Stimulated activated CD8-positive, alpha-beta memory T cell treated with anti-CD3 and anti-CD28 coated beads, Interleukin-2, amount 100 ng/mL, for 1 hour (primary cell): ENCODE results near the gene CDKN2B.
A peak's percentile ranks its signal among the peaks of the same experiment; 100 is the strongest.

Experiments used
- DNase-seq, 2 donors: peaks; one replicate each; pipeline ENCODE4 v3.0.0-alpha.2; 2020; ENCODE audit warnings: low read depth in 2 of 2

Gene CDKN2B

DNA sequence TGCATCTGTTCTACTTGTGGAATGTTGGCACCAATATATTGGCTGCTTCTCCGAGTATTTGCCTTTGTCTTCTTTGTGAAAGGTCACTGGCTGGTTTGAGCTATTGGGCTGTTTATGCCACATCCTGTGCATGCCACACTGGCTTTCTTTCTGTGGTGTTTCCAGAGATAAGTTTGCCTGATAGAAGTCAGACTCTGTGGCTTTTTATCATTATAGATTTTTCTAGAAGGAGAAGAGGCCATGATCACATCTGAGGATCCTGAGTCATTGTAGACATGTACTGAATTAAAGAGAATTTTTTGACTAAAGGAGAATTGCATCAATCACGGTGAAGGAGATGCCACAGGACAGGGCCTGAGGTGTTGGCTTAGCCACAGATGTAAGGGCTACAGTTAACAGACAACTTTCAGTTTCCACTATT lies 26.5 kb upstream of the CDKN2B start:
- DNase-seq = no peak

DNA sequence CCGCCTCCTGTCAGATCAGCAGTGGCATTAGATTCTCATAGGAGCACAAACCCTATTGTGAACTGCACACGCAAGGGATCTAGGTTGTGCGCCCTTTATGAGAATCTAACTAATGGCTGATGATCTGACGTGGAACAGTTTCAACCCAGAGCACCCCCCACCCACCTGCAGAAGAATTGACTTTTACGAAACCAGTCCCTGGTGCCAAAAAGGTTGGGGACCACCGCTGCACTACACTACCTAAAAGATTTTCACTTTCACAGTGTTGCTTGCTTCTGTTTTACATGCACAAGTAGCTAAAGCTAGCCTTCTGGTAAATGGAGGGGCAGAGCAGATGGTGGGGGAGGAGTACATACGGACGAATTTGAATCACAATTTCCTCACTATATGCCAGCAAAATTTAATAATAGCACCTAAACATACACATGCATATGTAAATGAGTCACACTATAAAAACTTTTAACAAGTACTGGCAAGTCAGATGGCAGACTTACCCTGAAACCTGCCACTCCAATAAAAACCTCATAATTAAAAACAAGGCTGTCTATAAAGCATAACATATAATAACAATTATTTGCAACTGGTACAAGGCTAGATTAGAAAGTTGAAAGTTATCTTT lies 24.0 kb upstream of the CDKN2B start:
- DNase-seq = no peak

DNA sequence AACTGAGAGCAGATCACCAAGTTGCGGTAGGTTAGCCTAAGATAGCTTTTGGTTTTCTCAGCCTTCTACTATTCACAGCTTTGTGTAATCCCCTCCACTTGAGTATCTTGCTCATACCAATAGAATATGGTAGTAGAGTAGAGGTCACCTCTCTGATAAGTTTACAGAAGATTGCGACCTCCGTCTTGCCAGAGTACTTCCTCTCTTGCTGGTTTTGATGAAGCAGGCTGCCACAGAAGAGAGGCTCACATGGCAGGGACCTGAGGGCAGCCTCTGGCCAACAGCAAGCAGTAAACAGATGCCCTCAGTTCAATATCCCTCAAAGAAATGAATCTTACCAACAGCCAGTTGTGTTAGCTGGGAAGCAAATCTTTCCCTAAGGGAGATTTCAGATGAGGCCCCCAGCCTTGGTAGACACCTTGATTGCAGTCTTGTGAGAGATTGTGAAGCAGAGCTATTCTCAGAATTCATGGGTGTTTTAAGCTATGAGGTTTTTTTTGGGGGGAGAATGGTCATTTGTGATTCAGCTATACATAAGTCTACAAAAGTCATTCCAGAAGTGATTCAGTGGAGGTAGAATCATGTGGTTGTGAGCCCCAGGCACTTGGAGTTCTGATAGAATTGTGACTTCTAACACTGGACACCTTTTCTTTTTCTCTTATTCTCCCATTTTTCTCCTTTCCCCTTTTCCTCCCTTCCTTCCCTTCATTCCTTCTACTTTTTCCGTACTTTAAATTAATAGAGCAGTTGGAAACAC lies 22.7 kb upstream of the CDKN2B start:
- DNase-seq = no peak

DNA sequence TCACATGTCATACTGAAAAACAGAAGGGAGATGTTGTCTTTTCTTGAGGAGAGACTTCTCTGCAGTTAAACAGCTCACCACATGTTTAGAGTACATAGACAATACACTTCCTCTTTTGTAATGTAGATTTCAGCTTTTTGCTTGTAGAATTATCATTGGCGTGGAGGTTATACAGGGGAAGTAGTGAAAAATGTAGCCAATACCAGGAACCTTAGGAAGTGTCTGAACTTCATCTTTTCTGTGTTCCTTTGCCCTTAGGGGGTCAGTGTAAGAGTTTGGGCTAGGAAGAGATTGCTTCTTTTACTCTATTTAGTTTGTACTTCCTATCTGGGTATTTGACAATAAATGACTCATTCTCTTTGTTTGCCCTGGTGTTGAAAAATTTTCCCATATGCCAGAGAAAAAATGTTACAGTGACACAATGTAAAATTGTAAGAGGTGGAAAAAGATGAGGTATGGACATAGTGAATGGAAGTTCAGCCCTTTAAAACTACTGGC lies 21.0 kb upstream of the CDKN2B start:
- DNase-seq = no peak

DNA sequence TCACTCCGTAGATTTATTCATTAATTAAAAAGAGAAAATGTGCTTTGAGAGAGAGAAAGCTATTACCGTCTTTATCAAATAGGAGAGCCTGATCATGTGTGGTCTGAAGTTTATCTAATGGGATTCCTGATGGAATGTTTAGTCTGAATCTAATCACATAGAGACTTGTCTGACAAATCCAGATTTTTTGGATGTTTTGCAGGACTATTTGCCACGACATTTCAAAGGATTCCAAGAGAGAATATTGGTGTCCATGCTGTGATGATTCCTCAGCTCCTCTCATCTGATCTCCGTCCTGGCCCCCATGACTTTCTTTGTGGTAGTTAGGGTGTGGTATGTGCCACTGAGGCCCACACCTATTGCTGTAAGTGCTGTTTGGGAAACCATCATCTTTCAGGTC lies 20.1 kb upstream of the CDKN2B start:
- DNase-seq = no peak

DNA sequence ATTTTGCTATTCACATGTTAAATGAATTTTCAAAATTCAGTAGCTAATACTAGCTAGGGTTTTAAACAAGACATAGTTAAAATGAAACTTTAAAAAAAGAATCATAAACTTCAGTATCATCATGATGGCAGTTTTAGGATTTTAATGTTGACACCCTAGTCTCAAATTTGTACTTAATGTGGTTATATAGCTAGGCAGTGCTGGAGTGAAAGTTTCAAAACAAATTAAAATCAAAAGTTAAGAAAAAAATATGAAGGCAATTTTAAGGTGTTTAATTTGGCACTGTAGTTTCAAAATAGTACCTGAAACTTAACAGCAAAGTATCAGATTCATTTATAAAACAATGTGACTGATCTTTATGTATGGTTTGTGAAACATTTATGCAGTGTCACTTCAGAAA lies 19.3 kb upstream of the CDKN2B start:
- DNase-seq = no peak

DNA sequence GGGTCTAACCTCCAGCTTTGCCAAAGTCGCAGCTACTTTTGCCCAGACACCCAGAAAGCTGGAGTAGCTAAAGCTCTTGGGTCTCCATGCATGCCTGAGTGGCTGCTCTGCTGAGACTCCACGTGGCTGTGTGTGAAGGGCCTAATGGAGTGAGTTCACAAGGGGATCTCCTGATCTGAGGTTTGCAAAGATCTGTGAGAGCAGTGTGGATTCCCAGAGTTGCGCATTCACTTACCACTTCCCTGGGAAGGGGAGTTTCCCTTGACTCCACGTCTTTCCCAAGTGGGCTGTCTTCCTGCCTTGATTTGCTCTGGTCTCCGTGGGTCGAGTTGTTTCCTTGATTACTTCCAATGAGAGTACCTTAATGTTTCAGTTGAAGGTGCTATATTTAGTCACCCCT lies 17.6 kb upstream of the CDKN2B start:
- DNase-seq = no peak

DNA sequence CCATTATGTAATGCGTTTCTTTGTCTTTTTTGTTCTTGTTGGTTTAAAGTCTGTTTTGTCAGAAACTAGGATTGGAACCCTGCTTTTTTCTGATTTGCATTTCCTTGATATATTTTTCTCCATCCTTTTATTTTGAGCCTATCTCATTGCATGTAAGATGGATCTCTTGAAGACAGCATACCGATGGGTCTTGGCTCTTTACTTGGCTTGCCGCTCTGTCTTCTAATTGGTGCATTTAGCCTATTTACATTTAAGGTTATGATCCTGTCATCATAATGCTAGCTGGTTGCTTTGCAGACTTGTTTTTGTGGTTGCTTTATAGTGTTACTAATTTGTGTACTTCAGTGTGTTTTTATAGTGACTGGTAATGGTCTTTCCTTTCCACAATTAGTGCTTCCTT lies 13.3 kb upstream of the CDKN2B start:
- DNase-seq = no peak

DNA sequence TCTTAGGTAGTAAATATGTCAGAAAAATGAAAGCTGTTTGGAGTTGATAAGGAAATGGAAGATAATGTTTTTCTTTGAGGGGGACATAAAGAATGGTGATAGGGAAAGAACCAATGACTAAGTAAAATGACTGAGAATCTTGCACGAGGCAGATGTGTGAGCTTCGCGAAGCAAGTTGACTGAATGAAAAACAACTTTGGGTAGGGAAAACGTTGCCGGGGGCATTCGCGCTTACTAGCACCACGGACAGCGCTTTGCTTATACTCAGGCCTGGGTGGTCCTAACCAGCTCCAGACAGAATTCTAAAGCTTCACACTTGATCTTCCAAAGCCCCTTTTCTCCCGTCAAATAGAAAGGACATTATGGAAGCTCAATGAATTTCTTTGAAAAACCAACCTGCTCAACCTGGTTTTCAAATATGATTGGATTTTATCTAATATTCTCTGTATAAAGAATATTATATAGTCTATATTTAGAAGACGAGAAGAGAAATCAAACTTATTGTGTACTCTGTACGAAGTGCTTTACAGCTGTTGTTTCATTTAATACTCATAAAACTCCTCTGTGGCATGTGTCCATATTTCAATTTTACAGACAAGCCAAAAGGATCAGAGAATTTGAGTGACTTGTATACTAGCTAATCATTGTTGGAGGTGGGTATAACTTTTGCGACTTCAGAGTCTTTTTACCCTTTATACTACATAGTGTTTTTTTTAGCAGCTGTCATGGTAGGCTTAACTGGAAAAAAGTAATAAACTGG lies 1.9 kb upstream of the CDKN2B start:
- no peak for DNase-seq

DNA sequence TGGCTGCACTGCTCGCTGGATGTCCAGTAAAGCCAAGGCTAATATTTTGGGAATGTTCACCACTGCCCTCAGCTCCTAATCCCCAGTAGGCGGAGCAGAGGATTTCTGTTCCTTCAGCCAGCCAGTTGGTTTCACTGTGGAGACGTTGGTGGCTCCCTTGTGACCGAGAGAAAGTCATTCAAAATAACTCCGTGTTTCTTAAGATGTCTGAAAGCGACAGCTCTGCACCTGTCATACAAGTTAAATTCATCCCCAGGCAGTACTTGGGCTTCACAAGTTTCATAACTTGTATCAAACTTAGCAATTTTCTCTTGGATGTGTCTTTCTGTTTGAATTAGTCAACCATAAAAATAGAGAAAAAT lies 382 bp upstream of the CDKN2B start:
- no peak for DNase-seq

DNA sequence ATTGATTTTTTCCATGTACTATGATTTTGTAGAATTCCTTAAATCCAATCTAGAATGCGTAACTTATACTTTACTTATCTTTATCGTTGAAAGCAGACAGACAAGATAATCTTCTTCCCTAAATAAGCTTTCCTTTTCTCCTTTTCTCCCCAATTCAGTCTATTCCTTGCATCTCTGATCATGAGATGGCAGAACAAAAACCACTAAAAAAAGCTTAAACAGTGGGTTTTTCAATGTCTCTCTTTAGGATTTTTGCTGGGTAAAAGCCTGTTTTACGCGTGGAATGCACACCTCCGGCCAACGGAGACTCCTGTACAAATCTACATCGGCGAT lies 755 bp downstream of the CDKN2B start:
- no peak for DNase-seq

DNA sequence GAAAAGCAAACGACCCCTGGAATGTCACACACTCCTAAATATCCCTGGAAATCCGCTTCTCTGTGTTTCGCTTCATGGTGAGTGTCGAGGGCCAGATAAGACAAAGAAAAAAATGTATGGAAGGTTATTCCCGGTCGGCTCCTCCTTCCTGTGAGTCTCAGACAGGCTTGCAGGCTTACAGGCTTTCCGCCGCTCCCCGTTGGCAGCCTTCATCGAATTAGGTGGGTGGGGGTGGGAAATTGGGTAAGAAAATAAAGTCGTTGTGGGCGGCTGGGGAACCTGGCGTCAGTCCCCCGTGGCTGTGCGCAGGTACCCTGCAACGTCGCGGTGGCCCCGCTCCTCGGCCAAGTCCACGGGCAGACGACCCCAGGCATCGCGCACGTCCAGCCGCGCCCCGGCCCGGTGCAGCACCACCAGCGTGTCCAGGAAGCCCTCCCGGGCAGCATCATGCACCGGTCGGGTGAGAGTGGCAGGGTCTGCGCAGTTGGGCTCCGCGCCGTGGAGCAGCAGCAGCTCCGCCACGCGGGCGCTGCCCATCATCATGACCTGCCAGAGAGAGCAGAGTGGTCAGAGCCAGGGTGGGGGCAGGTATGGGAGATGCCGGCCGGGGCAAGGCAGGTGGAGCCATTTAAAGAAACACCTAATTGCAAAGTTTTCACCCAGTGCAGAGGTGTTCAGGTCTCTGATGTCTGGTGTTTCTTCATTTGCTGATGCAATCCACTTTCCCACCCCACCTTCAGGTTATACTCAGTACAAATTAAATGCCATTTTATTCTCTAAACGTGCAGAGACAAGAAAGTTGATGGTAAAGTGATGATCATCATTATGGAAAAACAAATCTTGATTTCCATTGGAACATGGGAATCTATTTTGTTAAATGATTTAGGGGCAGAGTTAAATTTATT lies 3.2 kb downstream of the CDKN2B start:
- DNase-seq = no peak

DNA sequence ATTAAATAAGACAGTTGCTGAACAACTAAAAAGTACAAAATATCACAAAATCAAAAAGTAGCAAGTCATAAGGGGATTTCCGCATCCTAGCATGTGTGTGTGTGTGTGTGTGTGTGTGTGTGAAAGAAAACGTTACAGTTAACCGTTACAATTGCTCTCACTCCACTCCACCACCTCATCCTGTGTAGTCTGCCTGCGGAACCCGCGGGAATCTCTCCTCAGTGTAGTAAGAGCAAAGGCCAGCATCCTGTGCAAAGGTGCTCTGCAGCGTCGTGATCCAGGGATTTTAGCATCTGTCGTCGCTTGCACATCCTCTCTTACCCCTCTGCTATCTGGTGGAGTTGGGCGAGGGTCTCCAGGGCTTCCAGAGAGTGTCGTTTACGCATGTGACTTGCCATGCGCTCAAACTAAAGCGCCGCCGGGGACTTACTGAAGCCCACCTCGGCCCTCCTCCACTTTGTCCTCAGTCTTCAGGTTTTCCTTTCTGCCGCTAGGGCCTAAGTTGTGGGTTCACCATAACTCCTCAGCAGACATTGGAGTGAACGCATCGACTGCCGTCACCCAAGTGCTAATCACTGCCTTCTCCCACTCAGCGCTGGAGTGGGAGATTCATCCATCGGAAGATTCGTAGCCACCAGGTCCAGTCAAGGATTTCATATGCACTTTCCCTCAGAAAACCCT lies 3.9 kb downstream of the CDKN2B start:
- DNase-seq = no peak

DNA sequence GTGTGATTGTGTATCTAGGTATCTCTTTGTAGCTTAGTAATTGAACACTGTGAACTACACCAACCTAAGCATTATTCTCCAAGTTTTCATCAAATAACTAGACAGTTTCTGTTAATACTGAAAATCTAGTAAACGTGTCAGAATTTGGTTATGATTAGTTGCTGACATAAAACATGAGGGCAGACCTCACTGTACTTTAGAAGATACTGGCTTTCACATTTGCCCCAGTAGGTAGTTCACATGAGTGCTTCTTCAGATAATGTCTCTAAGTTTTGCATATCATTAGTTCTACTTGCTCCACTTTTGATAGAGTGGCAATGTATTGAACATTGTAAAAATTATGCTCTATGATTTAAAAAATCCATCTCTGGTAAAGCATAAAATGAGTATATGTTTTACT lies 7.1 kb downstream of the CDKN2B start:
- no peak for DNase-seq

DNA sequence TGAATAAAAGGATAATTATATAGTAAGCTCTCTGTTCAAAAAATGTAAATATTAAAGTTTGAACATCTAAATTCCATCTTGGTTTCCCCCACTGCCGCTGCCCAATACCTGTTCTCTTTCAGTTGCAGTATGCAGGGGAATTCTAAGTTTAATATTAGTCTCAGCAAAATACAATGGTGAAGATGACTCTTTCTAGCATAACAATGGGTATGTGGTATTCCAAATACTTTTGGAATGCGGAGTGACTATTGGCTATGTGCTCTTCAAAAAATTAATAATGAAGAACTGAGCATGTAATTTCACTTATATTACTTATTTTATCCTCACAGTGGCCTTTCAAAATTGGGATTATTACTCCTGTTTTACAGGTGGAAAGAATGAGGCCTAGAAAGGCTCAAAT lies 11.1 kb downstream of the CDKN2B start:
- no peak for DNase-seq

DNA sequence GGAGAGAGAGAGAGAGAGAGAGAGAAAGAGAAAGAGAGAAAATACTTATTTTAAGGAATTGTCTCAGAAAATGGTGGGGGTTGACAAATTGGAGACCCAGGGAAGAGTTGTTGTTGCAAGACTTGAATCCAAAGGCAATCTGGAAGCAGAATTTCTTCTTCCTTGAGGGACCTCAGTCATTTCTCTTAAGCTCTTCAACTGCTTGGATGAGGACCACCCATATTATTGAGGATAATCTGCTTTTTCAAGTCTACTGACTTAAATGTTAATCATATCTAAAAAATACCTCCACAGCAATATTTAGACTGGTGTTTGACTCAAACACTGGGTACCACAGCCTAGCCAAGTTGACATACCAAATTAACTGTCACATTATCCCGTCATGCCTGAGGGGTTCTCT lies 11.6 kb downstream of the CDKN2B start:
- no peak for DNase-seq

DNA sequence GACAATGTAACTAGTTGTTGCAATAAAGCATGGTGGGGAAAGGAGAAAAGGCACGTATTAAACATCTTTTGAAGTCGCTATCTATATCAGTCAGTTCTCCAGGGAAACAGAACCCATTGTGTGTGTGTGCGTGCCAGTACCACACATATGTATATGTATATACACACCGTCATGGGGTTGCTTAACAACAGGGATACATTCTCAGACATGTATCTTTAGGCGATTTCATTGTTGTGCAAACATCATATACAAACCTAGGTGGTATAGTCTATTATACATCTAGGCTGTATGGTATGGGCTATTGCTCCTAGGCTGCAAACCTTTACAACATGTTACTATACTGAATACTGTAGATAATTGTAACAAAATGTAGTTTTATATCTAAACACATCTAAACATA lies 12.2 kb downstream of the CDKN2B start:
- no peak for DNase-seq

DNA sequence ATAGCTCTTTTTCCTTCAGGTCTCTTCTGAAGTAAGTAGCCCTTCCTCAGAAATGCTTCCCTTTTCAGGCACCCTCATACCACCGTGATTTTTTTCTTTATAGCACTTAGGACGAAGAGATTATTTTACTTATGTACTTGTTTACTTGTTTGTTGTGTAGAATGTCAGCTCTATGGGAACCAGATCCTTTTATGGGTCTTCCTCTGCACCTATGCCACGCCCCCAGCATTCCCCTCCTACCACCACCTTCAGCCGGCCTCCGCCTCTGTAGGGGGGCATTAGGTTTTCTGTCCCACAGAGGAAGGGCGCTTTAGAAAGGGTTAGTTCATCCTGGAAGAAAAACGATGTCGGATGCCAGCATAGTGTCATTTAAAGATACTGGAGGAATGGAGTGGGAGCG lies 12.7 kb downstream of the CDKN2B start:
- no peak for DNase-seq

DNA sequence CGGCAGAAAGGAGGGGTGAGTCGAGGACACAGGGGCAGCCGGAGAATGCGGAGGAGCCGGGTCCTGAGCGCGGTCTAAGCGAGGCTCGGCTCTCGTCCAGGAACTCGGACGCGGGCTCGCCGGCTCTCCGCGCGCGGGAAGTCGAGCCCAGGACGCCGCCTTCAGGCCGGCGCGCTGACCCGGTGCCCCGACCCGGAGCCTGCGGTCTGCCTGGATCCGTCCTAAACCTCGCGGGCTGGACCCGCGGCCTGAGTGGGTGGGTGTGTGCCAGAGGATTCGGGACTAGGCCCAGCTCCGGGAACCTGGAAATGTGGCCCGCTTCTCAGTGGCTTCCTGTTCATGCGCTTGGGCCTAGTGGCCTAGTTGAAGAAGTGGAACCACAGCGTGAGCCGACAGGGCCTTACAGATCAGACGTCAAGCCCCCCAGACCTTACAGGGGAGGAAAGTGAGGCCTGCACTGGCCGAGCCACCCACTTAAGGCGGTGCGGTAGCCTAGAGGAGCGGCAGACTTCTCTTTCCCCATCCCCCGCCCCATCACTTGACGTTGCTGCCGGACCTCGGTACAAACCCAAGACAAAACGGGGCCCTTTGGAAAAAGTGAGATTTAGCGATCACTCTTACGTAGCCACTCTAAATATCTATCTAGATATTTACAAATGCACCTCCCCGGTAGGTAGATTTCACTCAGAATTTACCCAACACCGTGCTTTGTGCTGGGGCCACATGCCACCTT lies 13.3 kb downstream of the CDKN2B start:
- DNase-seq = no peak

DNA sequence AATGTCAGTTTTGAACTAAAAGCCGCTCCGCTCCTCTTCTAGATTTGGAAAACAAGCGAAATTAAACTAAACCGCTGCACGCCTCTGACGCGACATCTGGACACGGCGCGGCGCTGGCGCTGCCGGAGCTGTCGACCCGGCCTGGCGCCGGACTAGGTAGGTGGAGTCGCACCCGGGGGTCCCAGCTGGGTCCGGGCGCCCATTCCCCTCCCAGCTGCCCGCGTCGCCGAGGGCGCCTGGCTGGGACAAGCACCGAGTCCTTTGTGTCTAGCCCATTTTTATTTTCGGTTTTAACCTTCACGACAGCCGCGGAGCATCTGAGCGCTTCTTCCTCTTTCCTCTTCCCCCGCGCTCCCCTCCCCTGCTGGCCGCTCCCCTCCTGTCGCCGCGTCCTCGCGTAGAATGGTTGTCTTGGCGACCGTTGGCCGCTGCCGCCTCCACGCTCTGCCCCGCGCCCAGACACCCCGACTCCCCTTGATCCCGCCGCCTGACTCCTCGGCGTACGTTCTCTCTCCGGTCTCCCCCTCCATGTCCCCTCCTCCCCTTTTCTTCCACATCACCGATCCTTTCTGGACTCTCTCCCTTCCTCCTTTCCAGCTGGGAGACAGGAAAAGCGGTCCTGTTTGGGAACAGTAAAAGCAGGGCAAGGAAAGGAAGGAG lies 14.0 kb downstream of the CDKN2B start:
- peak; percentile 43 to 60 for DNase-seq
